WERI-Rb-1 (cell line): ENCODE measurements around the gene SYCE3.

Source experiments
- DNase-seq: peaks from one replicate; pipeline ENCODE4 v3.0.0-alpha.2; 2020
- H3K27ac ChIP-seq: fragments of 250-450 bp; sonication (Bioruptor Pico); 2 replicates; pipeline ENCODE4 v1.5.1; 2020; ENCODE audit warnings: mild to moderate bottlenecking, moderate library complexity
- H3K27me3 ChIP-seq: fragments of 250-450 bp; sonication (Bioruptor Pico); 2 replicates; pipeline ENCODE4 v1.5.1; 2021; ENCODE audit warnings: mild to moderate bottlenecking, low read depth, moderate library complexity; ENCODE audit not compliant: insufficient read depth, severe bottlenecking
- H3K36me3 ChIP-seq: fragments of 250-450 bp; sonication (Bioruptor Pico); 2 replicates; pipeline ENCODE4 v1.5.1; 2020; ENCODE audit warnings: mild to moderate bottlenecking, moderate library complexity
- H3K4me3 ChIP-seq: 2 replicates; pipeline ENCODE4 v1.5.1; 2011; ENCODE audit warnings: low read depth, mild to moderate bottlenecking, control low read depth, low read length
- H3K9me3 ChIP-seq: fragments of 250-450 bp; sonication (Bioruptor Pico); 2 replicates; pipeline ENCODE4 v1.5.1; 2021; ENCODE audit warnings: mild to moderate bottlenecking, moderate library complexity; ENCODE audit not compliant: severe bottlenecking
- TF ChIP-seq, protein P1 (sequence below): IDR thresholded peaks from 2 replicates; pipeline ENCODE4 v1.5.1; 2011; ENCODE audit warnings: low read depth, mild to moderate bottlenecking, control low read depth, inconsistent platforms, low read length

Gene SYCE3

GRCh38 chr22:50531546-50531961 lies 31.2 kb downstream of the SYCE3 start:
- peak; percentile 43 for DNase-seq
- Histone ChIP-seq H3K9me3 (peaks cover 11% of the 10 kb centered on the region), H3K4me3 (peak overlapping the region; percentile 71), H3K27me3 (no peaks in the 10 kb centered on the region), H3K27ac (no peak overlapping the region; the same call in 1 of the 2 replicates), H3K36me3 (no peaks in the 10 kb centered on the region)
- TF ChIP-seq, protein P1, sequence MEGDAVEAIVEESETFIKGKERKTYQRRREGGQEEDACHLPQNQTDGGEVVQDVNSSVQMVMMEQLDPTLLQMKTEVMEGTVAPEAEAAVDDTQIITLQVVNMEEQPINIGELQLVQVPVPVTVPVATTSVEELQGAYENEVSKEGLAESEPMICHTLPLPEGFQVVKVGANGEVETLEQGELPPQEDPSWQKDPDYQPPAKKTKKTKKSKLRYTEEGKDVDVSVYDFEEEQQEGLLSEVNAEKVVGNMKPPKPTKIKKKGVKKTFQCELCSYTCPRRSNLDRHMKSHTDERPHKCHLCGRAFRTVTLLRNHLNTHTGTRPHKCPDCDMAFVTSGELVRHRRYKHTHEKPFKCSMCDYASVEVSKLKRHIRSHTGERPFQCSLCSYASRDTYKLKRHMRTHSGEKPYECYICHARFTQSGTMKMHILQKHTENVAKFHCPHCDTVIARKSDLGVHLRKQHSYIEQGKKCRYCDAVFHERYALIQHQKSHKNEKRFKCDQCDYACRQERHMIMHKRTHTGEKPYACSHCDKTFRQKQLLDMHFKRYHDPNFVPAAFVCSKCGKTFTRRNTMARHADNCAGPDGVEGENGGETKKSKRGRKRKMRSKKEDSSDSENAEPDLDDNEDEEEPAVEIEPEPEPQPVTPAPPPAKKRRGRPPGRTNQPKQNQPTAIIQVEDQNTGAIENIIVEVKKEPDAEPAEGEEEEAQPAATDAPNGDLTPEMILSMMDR: no peak

DNA sequence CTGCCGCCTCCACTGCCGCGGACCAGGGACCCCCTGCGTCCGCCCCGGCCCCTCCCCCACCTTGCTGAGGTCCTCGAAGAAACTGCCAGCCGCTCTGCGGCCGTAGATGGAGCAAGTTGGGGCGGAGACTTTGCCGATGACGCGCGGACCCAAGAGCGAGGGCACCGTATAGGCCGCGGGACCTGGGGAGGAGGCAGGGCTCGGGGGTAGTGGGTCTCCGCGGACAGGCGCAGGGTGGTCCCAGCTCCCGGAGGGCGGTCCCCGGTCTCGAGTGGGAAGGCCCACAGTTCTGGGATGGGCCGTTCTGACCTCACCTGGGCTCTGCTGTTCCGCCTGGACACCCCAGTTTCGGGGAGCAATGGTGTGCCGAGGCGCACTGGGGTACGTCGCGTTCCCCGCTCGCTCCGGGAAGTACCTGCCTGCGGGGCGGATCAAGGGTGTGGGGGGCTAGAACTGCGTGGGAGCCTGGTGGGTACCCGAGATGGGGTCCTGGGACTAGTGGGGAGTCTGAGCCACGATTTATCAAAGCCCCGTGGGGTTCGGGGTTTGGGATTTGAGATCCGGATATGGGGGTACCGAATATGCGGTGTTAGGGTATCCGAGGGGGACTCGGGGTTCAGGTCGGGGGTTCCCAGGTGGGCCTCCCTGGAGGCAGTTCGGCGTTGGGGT lies 31.7 kb downstream of the SYCE3 start:
- H3K27ac ChIP-seq: no peak overlapping the region
- H3K27me3 ChIP-seq: no peaks in the 10 kb centered on the region

DNA sequence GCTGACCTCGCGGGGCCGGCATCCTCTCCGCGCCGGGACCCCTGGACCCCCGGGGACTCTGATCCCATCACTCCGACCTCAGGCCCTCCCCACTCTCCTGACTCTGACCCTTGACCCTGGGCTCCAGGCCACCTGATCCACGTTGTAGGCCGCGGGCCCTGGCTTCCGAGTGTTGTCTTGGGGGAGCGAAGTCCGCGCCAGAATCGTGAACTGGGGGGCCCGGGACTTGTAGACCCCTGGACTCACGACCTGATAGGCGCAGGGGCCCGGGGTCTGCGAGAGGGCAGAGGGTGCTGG lies 32.2 kb downstream of the SYCE3 start:
- H3K36me3 ChIP-seq: no peaks in the 10 kb centered on the region
- no peak overlapping the region for H3K27ac ChIP-seq
- no peaks in the 10 kb centered on the region for H3K27me3 ChIP-seq
- peaks cover 11% of the 10 kb centered on the region for H3K9me3 ChIP-seq
- H3K4me3 ChIP-seq: no peak overlapping the region
- DNase-seq: no peak
- TF ChIP-seq, protein P1: no peak

More for the DNA sequence above, 31.7 kb downstream of the SYCE3 start:
- Histone ChIP-seq H3K36me3 (no peaks in the 10 kb centered on the region), H3K9me3 (peaks cover 11% of the 10 kb centered on the region), H3K4me3 (no peak overlapping the region)
- TF ChIP-seq, protein P1: no peak
- DNase-seq: no peak

DNA sequence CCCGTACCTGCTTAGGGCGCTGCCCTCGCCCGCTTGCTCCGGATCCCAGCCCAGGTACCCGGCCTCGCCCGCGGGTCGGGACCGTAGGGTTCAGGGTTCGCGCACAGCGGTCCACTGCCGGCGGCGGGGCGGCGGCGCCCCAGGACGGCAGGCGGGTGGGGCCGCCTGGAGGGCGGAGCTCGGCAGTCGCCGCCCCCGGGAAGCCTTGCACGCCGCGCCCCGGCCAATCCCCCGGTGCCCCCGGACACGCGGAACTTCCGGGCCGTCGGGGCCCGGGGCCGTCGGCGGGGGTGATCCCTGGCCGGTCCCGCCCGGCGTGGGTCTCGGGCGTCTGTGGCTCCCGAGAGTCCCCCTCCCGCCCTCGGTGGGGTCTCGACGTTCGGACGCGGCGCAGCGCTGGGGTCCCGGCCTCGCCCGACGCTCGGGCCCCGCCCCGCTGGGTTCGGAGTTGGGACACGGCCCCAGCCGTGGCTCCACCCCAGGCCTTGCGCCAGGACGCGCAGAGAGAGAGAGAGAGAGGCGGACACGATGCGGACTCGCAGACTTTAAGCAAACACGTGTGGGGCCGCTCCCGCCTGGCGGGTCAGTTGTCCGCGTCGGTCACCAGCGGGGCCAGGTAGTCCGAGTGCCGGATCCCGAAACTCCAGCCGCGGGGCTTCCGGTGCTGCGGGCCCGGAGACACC lies 32.7 kb downstream of the SYCE3 start, which contains the start of gene TYMP:
TSS of gene TYMP (minus strand) at position 116 of the 683 bp plus-strand sequence. CDS start 303 bp downstream, outside the sequence.
- DNase-seq: no peak
- H3K36me3 ChIP-seq: no peaks in the 10 kb centered on the region
- H3K4me3 ChIP-seq: no peak within 1 kb of the TSS
- H3K9me3 ChIP-seq: peaks cover 11% of the 10 kb centered on the region
- H3K27me3 ChIP-seq: no peaks in the 10 kb centered on the region
- no peak within 1 kb of the TSS for H3K27ac ChIP-seq
- TF ChIP-seq, protein P1: no peak

DNA sequence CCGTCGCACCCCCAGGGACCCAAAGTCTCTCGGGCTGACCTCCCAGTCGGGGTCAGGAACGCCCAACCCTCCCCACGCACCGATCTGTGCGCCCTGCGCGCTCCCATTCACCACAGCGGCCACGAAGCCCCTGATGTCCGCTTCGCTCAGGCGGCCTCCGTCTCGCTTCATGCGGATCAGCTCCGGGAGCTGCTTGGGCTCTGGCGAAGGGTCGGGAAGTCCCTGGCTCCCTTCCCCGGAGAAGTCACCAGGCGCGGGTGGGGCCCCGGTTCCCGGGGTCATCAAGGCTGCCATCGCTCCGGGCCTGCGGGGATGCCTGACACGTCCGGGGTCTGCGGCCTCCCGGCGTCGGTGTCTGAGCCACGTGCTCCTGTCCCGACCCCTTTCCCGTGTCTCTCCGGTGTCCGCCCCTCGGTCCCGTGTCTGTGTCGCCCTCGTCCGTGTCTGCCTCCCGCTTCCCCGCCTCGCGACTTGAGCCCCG lies 33.3 kb downstream of the SYCE3 start:
- H3K27ac ChIP-seq: no peak overlapping the region
- H3K4me3 ChIP-seq: no peak overlapping the region
- peaks cover 3% of the 10 kb centered on the region for H3K36me3 ChIP-seq
- TF ChIP-seq, protein P1: no peak
- no peaks in the 10 kb centered on the region for H3K27me3 ChIP-seq
- peaks cover 11% of the 10 kb centered on the region for H3K9me3 ChIP-seq
- no peak for DNase-seq
